Natural killer cell (primary cell): ENCODE data around the gene PSMD6. TPM values are rescaled to one million over a fixed set of nuclear protein-coding genes. Genes with fewer than 3 reads are reported as not detected.
A peak's percentile ranks its signal among the peaks of the same experiment; 100 is the strongest.

Source experiments
- ATAC-seq, 3 donors: fragments of 150-1000 bp in 2 of 3; fragments of 200-7000 bp in 1 of 3; cut with Tn5 transposase; 1 replicate in 1 of 3; 2 replicates in 2 of 3; pipeline ENCODE4 v1.10.0; 2021; ENCODE audit warnings: mild to moderate bottlenecking in 2 of 3, moderate library complexity in 2 of 3
- DNase-seq, 2 donors: peaks; one replicate each; pipeline versions ENCODE4 v3.0.0 to v3.0.0-alpha.2; 2013 to 2021; ENCODE audit warnings: mixed read lengths in 1 of 2
- H3K27ac ChIP-seq: one replicate; pipeline ENCODE4 v1.5.1; 2013; ENCODE audit warnings: mild to moderate bottlenecking, low read length
- H3K27me3 ChIP-seq: one replicate; pipeline ENCODE4 v1.6.1; 2013; ENCODE audit warnings: low read length; ENCODE audit not compliant: control insufficient read depth, insufficient read depth
- H3K36me3 ChIP-seq: one replicate; pipeline ENCODE4 v1.6.1; 2013; ENCODE audit warnings: low read length; ENCODE audit not compliant: control insufficient read depth, insufficient read depth
- H3K4me1 ChIP-seq: one replicate; pipeline ENCODE4 v1.6.1; 2013; ENCODE audit warnings: low read length; ENCODE audit not compliant: control insufficient read depth, insufficient read depth
- H3K4me3 ChIP-seq: one replicate; pipeline ENCODE4 v1.5.1; 2013; ENCODE audit warnings: low read length
- H3K9me3 ChIP-seq: one replicate; pipeline ENCODE4 v1.6.1; 2013; ENCODE audit warnings: low read length; ENCODE audit not compliant: control insufficient read depth, insufficient read depth
- H3K27ac Mint-ChIP-seq, 2 donors: one replicate each; pipeline ENCODE4 v1.8.0; 2022; ENCODE audit warnings: mild to moderate bottlenecking in 2 of 2, mixed read lengths in 2 of 2, moderate library complexity in 1 of 2
- H3K27me3 Mint-ChIP-seq, 2 donors: one replicate each; pipeline ENCODE4 v1.8.0; 2022; ENCODE audit warnings: low read depth in 2 of 2, mixed read lengths in 2 of 2
- H3K36me3 Mint-ChIP-seq: one replicate; pipeline ENCODE4 v1.8.0; 2022; ENCODE audit warnings: mixed read lengths
- H3K4me1 Mint-ChIP-seq, 2 donors: one replicate each; pipeline ENCODE4 v1.8.0; 2022; ENCODE audit warnings: mixed read lengths in 2 of 2
- H3K4me3 Mint-ChIP-seq: one replicate; pipeline ENCODE4 v1.8.0; 2022; ENCODE audit warnings: mild to moderate bottlenecking, moderate library complexity, mixed read lengths
- H3K9me3 Mint-ChIP-seq, 2 donors: one replicate each; pipeline ENCODE4 v1.8.0; 2022; ENCODE audit warnings: mixed read lengths in 2 of 2
- CTCF ChIP-seq: fragments of 200-600 bp; IDR thresholded peaks from one replicate; pipeline ENCODE4 v1.8.0; 2022; ENCODE audit warnings: antibody characterized with exemption
- WGBS: methylation state at CpG from one replicate; pipeline ENCODE4 v1.1.7; 2013; ENCODE audit warnings: missing lambda C conversion rate; ENCODE audit not compliant: insufficient coverage; 5-methylcytosine and 5-hydroxymethylcytosine counted together
- intact Hi-C: fragments of 100-400 bp; cut with micrococcal nuclease; formaldehyde crosslinking; loops from one replicate; pipeline ENCODE4 v1.14.2; 2022
- total RNA-seq, 4 donors: library from RNA; stranded (reverse); fragments of 120-200 nt in 1 of 4; gene quantifications; one replicate each; pipeline versions ENCODE4 v1.2.3 to v1.2.4, GENCODE V29; 2013 to 2022

The PSMD6 gene
- total RNA-seq, 3 donors from 2014 or later (not counting 1 experiment from before 2014, with no cell fraction given), result 84.4 to 105 (median 102) TPM

- Histone ChIP-seq H3K9me3 (no peaks in the 10 kb centered on the region), H3K27ac (no peak overlapping the region), H3K36me3 (no peaks in the 10 kb centered on the region), H3K4me1 (peaks cover 6% of the 10 kb centered on the region), H3K4me3 (no peak overlapping the region), H3K27me3 (no peaks in the 10 kb centered on the region)
- DNase-seq (peak in 1 of 2 donors; percentile 79), ATAC-seq (peak; percentile 85 to 97 (median 96))
- no peaks in the 10 kb centered on the region for H3K9me3 Mint-ChIP-seq
- H3K4me3 Mint-ChIP-seq, result no peak overlapping the region
- H3K36me3 Mint-ChIP-seq, result no peaks in the 10 kb centered on the region
- H3K4me1 Mint-ChIP-seq, result peaks cover 23 to 26% of the 10 kb centered on the region in 2 donors
- intact Hi-C loops, result loop anchor here (1.0 to 2.0 kb wide), 2 partner anchors 17 to 31 kb away; no protein-coding TSS in a partner anchor
- peak; percentile 80 for TF ChIP-seq CTCF
- no peaks in the 10 kb centered on the region for H3K27me3 Mint-ChIP-seq
- H3K27ac Mint-ChIP-seq, result no peak overlapping the region
- 0% methylated on average over 1 of the region's 2 CpGs for WGBS
Observed at GRCh38 chr3:63961891-63962290, 61.4 kb downstream of the PSMD6 start.

Other genes with a start within 250 kb of the PSMD6 start
- not detected for gene C3orf49, start 204.2 kb downstream of the PSMD6 start, total RNA-seq
- 10 to 100 TPM; 30.3 to 35.8 (median 32.5) TPM for gene THOC7, start 159.7 kb downstream of the PSMD6 start, total RNA-seq
- gene ATXN7, start 159.6 kb downstream of the PSMD6 start, total RNA-seq, result 100 to 1,000 TPM; 126 to 176 (median 146) TPM
- 1 to 10 TPM in 2 of 3 donors, not detected in 1; 3.6 to 8.0 TPM for gene SCAANT1, start 111.1 kb downstream of the PSMD6 start, total RNA-seq
- gene PRICKLE2, start 202.0 kb upstream of the PSMD6 start, total RNA-seq, result 1 to 10 TPM in 2 of 3 donors, under 1 TPM in 1; 0.07 to 3.3 (median 1.8) TPM